ENCODE measurements around the gene NDUFS6. TPM values are rescaled to one million over a fixed set of nuclear protein-coding genes. Genes with fewer than 3 reads are reported as not detected.

NDUFS6 gene
- total RNA-seq, 4 donors from 2014 or later = 36.1 to 72.7 (median 57.3) TPM

GRCh38 chr5:1859099-1859498 is 57.9 kb downstream of the NDUFS6 start:
- no peak for DNase-seq
- no peaks in the 10 kb centered on the region for H3K4me1 ChIP-seq
- H3K27me3 ChIP-seq = peaks cover 0 to 76% (median 2%) of the 10 kb centered on the region in 4 donors
- H3K4me3 ChIP-seq = no peak overlapping the region
- 76 to 79% methylated on average over 3 to 8 of the region's 10 CpGs for WGBS, 2 donors
- no peak overlapping the region for H3K27ac ChIP-seq
- no peaks in the 10 kb centered on the region for H3K9me3 ChIP-seq
- no peak for TF ChIP-seq CTCF (IDR thresholded peaks at IDR 0.05)
- no peak for TF ChIP-seq POLR2A (IDR thresholded peaks at IDR 0.05)
- intact Hi-C loops (cut with DNase I) = no loop called here
- H3K36me3 ChIP-seq = no peaks in the 10 kb centered on the region

DNA sequence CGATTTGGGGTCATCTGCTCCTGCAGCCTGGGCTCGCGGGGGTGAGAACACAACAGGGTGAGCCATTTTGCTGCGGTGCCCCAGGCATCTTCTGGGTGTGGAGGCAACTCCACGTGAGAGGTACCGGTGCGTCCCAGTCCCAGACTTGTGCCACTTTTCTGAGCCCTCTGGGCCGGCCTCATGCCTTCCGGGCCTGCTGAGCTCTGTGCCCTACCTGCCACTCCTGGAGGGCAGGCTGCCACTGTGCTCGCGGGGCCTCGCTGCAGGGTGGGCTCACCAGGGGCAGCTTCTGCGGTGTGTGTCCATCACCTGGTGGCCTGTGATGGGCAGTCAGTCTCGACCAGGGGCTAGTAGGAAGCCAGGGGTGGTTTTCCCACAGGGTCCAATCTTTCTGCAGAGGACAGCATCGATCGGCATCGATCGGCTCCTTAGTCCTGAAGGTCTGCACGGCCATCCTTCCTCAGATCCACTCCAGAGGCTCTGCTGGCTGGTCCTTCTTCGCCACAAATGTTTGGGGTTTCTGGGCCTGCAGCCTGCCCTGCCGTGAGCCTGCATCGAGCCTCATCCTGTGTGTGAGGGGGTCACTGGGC is 58.9 kb downstream of the NDUFS6 start:
- Histone ChIP-seq H3K27me3 (peaks cover 0 to 76% (median 2%) of the 10 kb centered on the region in 4 donors), H3K4me1 (no peaks in the 10 kb centered on the region), H3K4me3 (no peak overlapping the region), H3K9me3 (no peaks in the 10 kb centered on the region), H3K27ac (no peak overlapping the region), H3K36me3 (no peaks in the 10 kb centered on the region)
- TF ChIP-seq CTCF (IDR thresholded peaks at IDR 0.05) (no peak), POLR2A (IDR thresholded peaks at IDR 0.05) (no peak)
- WGBS, 2 donors = 73 to 87% methylated on average over 3 to 7 of the region's 22 CpGs
- intact Hi-C loops (cut with DNase I) = no loop called here
- no peak for DNase-seq

- TF ChIP-seq CTCF (IDR thresholded peaks at IDR 0.05) (no peak), POLR2A (IDR thresholded peaks at IDR 0.05) (no peak)
- no peak for DNase-seq
- intact Hi-C loops (cut with DNase I) = no loop called here
- 60 to 61% methylated on average over 2 to 5 of the region's 7 CpGs for WGBS, 2 donors
- Histone ChIP-seq H3K4me1 (no peaks in the 10 kb centered on the region), H3K9me3 (no peaks in the 10 kb centered on the region), H3K27ac (no peak overlapping the region), H3K27me3 (peaks cover 0 to 76% (median 4%) of the 10 kb centered on the region in 4 donors), H3K36me3 (no peaks in the 10 kb centered on the region), H3K4me3 (no peak overlapping the region)
These were observed 59.7 kb downstream of the NDUFS6 start for GRCh38 chr5:1860949-1861348.

DNA sequence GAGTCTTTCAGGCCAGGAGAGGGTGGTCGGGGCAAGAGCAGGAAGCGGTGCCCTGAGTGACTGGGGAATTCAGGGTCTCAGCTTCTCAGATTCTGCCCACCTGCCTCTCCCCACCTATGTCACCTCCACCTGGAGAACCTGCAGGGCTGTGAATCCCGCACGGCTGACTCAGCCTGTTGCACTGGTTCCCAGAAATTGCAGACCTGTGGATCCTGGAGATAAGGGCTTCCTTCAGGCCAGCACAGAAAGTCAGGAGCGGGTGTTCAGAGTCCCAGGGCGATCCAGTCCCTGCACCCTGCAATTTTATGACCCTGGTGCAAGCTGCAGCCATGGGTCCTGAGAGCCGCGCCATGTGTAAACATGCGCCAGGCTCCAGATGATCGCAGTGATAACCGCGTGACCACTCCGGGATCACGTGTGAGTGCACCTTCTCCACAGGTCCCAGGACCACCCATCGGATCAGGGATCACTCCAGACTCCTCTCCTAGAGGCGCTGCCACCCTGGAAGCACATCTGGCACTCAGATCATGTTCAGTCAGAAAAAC is 63.8 kb downstream of the NDUFS6 start:
- peaks cover 0 to 96% (median 2%) of the 10 kb centered on the region in 4 donors for H3K27me3 ChIP-seq
- 60 to 74% methylated on average over 1 to 7 of the region's 16 CpGs for WGBS, 2 donors
- H3K36me3 ChIP-seq = no peaks in the 10 kb centered on the region
- intact Hi-C loops (cut with DNase I) = no loop called here
- no peak for DNase-seq
- H3K27ac ChIP-seq = no peak overlapping the region
- no peak for TF ChIP-seq CTCF (IDR thresholded peaks at IDR 0.05)
- TF ChIP-seq POLR2A (IDR thresholded peaks at IDR 0.05) = no peak
- H3K4me1 ChIP-seq = no peaks in the 10 kb centered on the region
- H3K9me3 ChIP-seq = no peaks in the 10 kb centered on the region
- H3K4me3 ChIP-seq = no peak overlapping the region

- DNase-seq = no peak
- H3K4me1 ChIP-seq = no peaks in the 10 kb centered on the region
- no peaks in the 10 kb centered on the region for H3K36me3 ChIP-seq
- WGBS, 2 donors = 72 to 81% methylated on average over 6 to 12 of the region's 14 CpGs
- no peak overlapping the region for H3K27ac ChIP-seq
- H3K9me3 ChIP-seq = no peaks in the 10 kb centered on the region
- peaks cover 0 to 92% (median 2%) of the 10 kb centered on the region in 4 donors for H3K27me3 ChIP-seq
- intact Hi-C loops (cut with DNase I) = no loop called here
- TF ChIP-seq POLR2A (IDR thresholded peaks at IDR 0.05) = no peak
- no peak for TF ChIP-seq CTCF (IDR thresholded peaks at IDR 0.05)
- H3K4me3 ChIP-seq = no peak overlapping the region
These were observed 64.3 kb downstream of the NDUFS6 start for GRCh38 chr5:1865486-1865885.

Other genes starting within 250 kb of the NDUFS6 start
- gene MRPL36, start 1.6 kb upstream of the NDUFS6 start, total RNA-seq = 10 to 100 TPM; 44.6 to 54.9 (median 49.3) TPM
- gene IRX4, start 81.5 kb downstream of the NDUFS6 start, total RNA-seq = 10 to 100 TPM; 22.1 to 36.2 (median 29.1) TPM